ENCODE measurements around the gene PKNOX2. TPM values are rescaled to one million over a fixed set of nuclear protein-coding genes. Genes with fewer than 3 reads are reported as not detected.

The PKNOX2 gene
- total RNA-seq, 4 donors from 2014 or later = 0.27 to 4.8 (median 0.75) TPM; not detected in 1

GRCh38 chr11:125382822-125383221 is 218.3 kb downstream of the PKNOX2 start:
- in situ Hi-C loops (cut with MboI; ENCODE audit: low pct_ligation_motif_present in 1 of 4, low pct_unique_long_range_greater_than_20kb in 1 of 4, low sequenced_read_pairs in 3 of 4) (no loop called here), intact Hi-C loops (cut with DNase I; ENCODE audit: low total_unique reads) (no loop called here)
- Histone ChIP-seq H3K4me3 (no peak overlapping the region), H3K9me3 (no peaks in the 10 kb centered on the region), H3K27me3 (no peaks in the 10 kb centered on the region), H3K27ac (no peak overlapping the region), H3K4me1 (no peaks in the 10 kb centered on the region), H3K36me3 (no peaks in the 10 kb centered on the region)
- no peak for DNase-seq
- WGBS, 2 donors (ENCODE audit: low coverage in 1 of 2) = 20 to 77% methylated on average over 1 to 8 of the region's 8 CpGs
- no peak for TF ChIP-seq POLR2A (IDR thresholded peaks at IDR 0.05)
- no peak for TF ChIP-seq POLR2AphosphoS5 (IDR thresholded peaks at IDR 0.05)
- TF ChIP-seq EP300 (IDR thresholded peaks at IDR 0.05; ENCODE audit: low read depth) = no peak
- no peak for TF ChIP-seq CTCF (IDR thresholded peaks at IDR 0.05)

- no peaks in the 10 kb centered on the region for H3K9me3 ChIP-seq
- H3K27me3 ChIP-seq = no peaks in the 10 kb centered on the region
- no peaks in the 10 kb centered on the region for H3K36me3 ChIP-seq
- H3K27ac ChIP-seq = no peak overlapping the region
- no peak overlapping the region for H3K4me3 ChIP-seq
- TF ChIP-seq EP300 (IDR thresholded peaks at IDR 0.05; ENCODE audit: low read depth) (no peak), POLR2AphosphoS5 (IDR thresholded peaks at IDR 0.05) (no peak), CTCF (IDR thresholded peaks at IDR 0.05) (no peak), POLR2A (IDR thresholded peaks at IDR 0.05) (no peak)
- in situ Hi-C loops (cut with MboI; ENCODE audit: low pct_ligation_motif_present in 1 of 4, low pct_unique_long_range_greater_than_20kb in 1 of 4, low sequenced_read_pairs in 3 of 4) = no loop called here
- H3K4me1 ChIP-seq = no peaks in the 10 kb centered on the region
- DNase-seq = no peak
- WGBS, 2 donors (ENCODE audit: low coverage in 1 of 2) = 73 to 86% methylated on average over 1 to 4 of the region's 4 CpGs
- intact Hi-C loops (cut with DNase I; ENCODE audit: low total_unique reads) = no loop called here
Measured at GRCh38 chr11:125384825-125385224, 220.3 kb downstream of the PKNOX2 start.

GRCh38 chr11:125387901-125388300 is 223.3 kb downstream of the PKNOX2 start:
- no peak for DNase-seq
- no peak overlapping the region for H3K27ac ChIP-seq
- WGBS, 2 donors (ENCODE audit: low coverage in 1 of 2) = 87% methylated on average over 9 of the region's 9 CpGs; no CpG with 5 or more reads in 1 of the 2 donors
- no peak for TF ChIP-seq POLR2AphosphoS5 (IDR thresholded peaks at IDR 0.05)
- no peak for TF ChIP-seq CTCF (IDR thresholded peaks at IDR 0.05)
- no peak for TF ChIP-seq EP300 (IDR thresholded peaks at IDR 0.05; ENCODE audit: low read depth)
- no peak for TF ChIP-seq POLR2A (IDR thresholded peaks at IDR 0.05)
- in situ Hi-C loops (cut with MboI; ENCODE audit: low pct_ligation_motif_present in 1 of 4, low pct_unique_long_range_greater_than_20kb in 1 of 4, low sequenced_read_pairs in 3 of 4) = no loop called here
- no peaks in the 10 kb centered on the region for H3K36me3 ChIP-seq
- no peaks in the 10 kb centered on the region for H3K9me3 ChIP-seq
- H3K4me1 ChIP-seq = no peaks in the 10 kb centered on the region
- H3K4me3 ChIP-seq = no peak overlapping the region
- H3K27me3 ChIP-seq = no peaks in the 10 kb centered on the region
- intact Hi-C loops (cut with DNase I; ENCODE audit: low total_unique reads) = no loop called here

- in situ Hi-C loops (cut with MboI; ENCODE audit: low pct_ligation_motif_present in 1 of 4, low pct_unique_long_range_greater_than_20kb in 1 of 4, low sequenced_read_pairs in 3 of 4) = no loop called here
- Histone ChIP-seq H3K36me3 (no peaks in the 10 kb centered on the region), H3K4me3 (no peak overlapping the region), H3K4me1 (no peaks in the 10 kb centered on the region), H3K27ac (no peak overlapping the region), H3K9me3 (no peaks in the 10 kb centered on the region), H3K27me3 (no peaks in the 10 kb centered on the region)
- 85 to 100% methylated on average over 2 to 7 of the region's 7 CpGs for WGBS, 2 donors (ENCODE audit: low coverage in 1 of 2)
- no peak for DNase-seq
- intact Hi-C loops (cut with DNase I; ENCODE audit: low total_unique reads) = no loop called here
- TF ChIP-seq POLR2AphosphoS5 (IDR thresholded peaks at IDR 0.05) = no peak
- no peak for TF ChIP-seq CTCF (IDR thresholded peaks at IDR 0.05)
- TF ChIP-seq EP300 (IDR thresholded peaks at IDR 0.05; ENCODE audit: low read depth) = no peak
- TF ChIP-seq POLR2A (IDR thresholded peaks at IDR 0.05) = no peak
Measured at GRCh38 chr11:125388611-125389010, 224.1 kb downstream of the PKNOX2 start.

Measured in transverse colon (tissue), 4 donors.